ENCODE results near the gene RBM15.

GRCh38 chr1:110298991-110299390 is 40.2 kb upstream of the RBM15 start:
- TF ChIP-seq POLR2A (IDR thresholded peaks at IDR 0.05; ENCODE audit: borderline replicate concordance, extremely low read depth, insufficient read depth, insufficient read length), result no peak
- no peak for TF ChIP-seq MAX (IDR thresholded peaks at IDR 0.05)
- no peak for TF ChIP-seq YY1 (IDR thresholded peaks at IDR 0.05; ENCODE audit: extremely low read depth, insufficient replicate concordance, low read depth, low read length)
- TF ChIP-seq POLR2AphosphoS5 (IDR thresholded peaks at IDR 0.05; ENCODE audit: low read depth, low read length), result no peak
- no peak for TF ChIP-seq SIN3A (IDR thresholded peaks at IDR 0.05; ENCODE audit: low read depth)
- TF ChIP-seq CTCF (IDR thresholded peaks at IDR 0.05 in 2 of 3, conservative IDR thresholded peaks at IDR 0.05 in 1 of 3; ENCODE audit: borderline replicate concordance in 1 of 3, insufficient read depth in 1 of 3, low read depth in 2 of 3, low read length in 2 of 3), result no peak
- TF ChIP-seq EZH2 (IDR thresholded peaks at IDR 0.05), result no peak
- no peak for TF ChIP-seq ZNF274 (IDR thresholded peaks at IDR 0.05; ENCODE audit: low read depth, low read length)
- TF ChIP-seq CBX3 (IDR thresholded peaks at IDR 0.05; ENCODE audit: low read depth), result no peak
- no peak for TF ChIP-seq EGR1 (IDR thresholded peaks at IDR 0.05; ENCODE audit: low read depth)
- TF ChIP-seq, protein P1, sequence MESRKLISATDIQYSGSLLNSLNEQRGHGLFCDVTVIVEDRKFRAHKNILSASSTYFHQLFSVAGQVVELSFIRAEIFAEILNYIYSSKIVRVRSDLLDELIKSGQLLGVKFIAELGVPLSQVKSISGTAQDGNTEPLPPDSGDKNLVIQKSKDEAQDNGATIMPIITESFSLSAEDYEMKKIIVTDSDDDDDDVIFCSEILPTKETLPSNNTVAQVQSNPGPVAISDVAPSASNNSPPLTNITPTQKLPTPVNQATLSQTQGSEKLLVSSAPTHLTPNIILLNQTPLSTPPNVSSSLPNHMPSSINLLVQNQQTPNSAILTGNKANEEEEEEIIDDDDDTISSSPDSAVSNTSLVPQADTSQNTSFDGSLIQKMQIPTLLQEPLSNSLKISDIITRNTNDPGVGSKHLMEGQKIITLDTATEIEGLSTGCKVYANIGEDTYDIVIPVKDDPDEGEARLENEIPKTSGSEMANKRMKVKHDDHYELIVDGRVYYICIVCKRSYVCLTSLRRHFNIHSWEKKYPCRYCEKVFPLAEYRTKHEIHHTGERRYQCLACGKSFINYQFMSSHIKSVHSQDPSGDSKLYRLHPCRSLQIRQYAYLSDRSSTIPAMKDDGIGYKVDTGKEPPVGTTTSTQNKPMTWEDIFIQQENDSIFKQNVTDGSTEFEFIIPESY (IDR thresholded peaks at IDR 0.05; ENCODE audit: extremely low read depth, insufficient replicate concordance, low read length), result no peak
- no peak for TF ChIP-seq CEBPB (IDR thresholded peaks at IDR 0.05; ENCODE audit: low read depth)
- TF ChIP-seq RAD21 (IDR thresholded peaks at IDR 0.05; ENCODE audit: low read depth), result no peak
- no peak for TF ChIP-seq ZFX (IDR thresholded peaks at IDR 0.05)
